ENCODE data around the gene CABP2. TPM values are rescaled to one million over a fixed set of nuclear protein-coding genes. Genes with fewer than 3 reads are reported as not detected.

Gene CABP2
- total and polyA plus RNA-seq, 5 donors from 2014 or later, result not detected

DNA sequence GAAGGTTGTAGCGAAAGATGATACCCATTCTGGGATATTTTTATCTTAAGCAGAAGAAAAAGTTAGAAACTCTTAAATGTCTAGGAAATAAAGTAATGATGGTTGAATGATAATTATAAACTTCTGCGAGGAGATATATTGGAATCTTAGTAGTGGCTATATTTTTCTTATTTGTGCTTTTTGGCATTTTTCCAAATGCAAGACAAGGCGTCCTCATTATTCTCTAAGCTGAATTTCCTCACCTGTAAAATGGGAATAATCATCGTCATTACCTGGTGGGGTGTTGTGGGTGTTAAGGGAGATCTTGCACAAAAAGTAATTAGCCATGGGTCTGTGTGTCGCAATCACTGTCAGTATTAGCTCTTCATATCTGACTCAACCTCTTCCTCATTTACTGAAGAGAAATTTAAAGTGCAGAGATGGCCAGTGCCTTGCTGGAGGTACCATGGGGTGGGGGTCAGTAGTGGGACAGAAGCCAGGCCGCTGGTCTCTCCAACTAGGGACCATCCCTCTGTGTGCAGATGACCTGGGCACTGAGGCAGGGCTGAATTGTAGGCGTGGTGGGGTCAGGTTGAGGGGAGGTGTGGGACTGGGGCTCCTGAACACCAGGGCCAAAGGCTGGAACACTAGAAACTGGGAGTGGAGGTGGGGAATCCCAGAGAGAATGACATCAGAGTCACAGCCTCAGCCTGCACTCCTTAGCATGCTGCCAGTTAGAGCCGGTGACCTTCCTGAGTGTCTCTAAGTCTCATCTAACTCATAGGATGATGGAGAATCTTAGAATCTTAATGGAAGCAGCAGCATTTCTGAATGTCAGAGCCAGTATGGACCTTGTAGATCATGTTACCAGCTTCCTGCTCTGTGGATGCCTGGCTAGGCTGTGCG lies 22.2 kb downstream of the CABP2 start:
- H3K4me3 Mint-ChIP-seq, result peak overlapping the region in 3 of 4 donors; percentile 17 to 62 (median 54)
- H3K27ac Mint-ChIP-seq, result peak overlapping the region in 1 of 3 donors; percentile 50
- H3K36me3 ChIP-seq (ENCODE audit: control insufficient read depth, insufficient read depth, low read length), result peaks cover 44% of the 10 kb centered on the region
- no peaks in the 10 kb centered on the region for H3K27me3 ChIP-seq (ENCODE audit: control insufficient read depth, insufficient read depth, low read length)
- peaks cover 10% of the 10 kb centered on the region for H3K36me3 Mint-ChIP-seq
- H3K9me3 ChIP-seq (ENCODE audit: control insufficient read depth in 2 of 2, low read length in 2 of 2), result no peaks in the 10 kb centered on the region
- H3K9me3 Mint-ChIP-seq, result no peaks in the 10 kb centered on the region
- DNase-seq, result no peak
- H3K4me1 Mint-ChIP-seq, result peaks cover 6 to 34% (median 21%) of the 10 kb centered on the region in 4 donors
- no peak overlapping the region for H3K4me3 ChIP-seq (ENCODE audit: low read depth, low read length)
- H3K27me3 Mint-ChIP-seq, result no peaks in the 10 kb centered on the region
- H3K4me1 ChIP-seq (ENCODE audit: control insufficient read depth, insufficient read depth, low read length, poor library complexity, severe bottlenecking), result peaks cover 25% of the 10 kb centered on the region
- no peak for ATAC-seq (ENCODE audit: low read depth in 2 of 2)
- H3K27ac ChIP-seq (ENCODE audit: insufficient read depth, low read length, poor library complexity, severe bottlenecking), result no peak overlapping the region

DNA sequence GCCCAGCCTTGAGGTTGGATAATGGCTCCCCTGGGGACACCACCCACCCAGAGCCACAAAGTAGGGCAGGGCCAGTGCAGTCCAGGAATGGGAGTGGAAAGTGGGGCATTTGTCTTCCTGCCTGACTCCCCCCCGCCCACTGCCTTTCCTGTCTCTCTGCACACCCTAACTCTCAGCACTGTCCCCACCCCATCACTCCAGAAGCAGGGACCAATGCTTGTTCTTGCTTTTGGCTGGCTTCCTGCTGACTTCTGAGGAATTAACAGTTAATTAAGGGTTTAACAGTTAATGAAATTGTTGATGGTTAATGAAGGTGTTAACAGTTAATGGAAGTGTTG lies 22.8 kb downstream of the CABP2 start:
- Histone ChIP-seq H3K27me3 (ENCODE audit: control insufficient read depth, insufficient read depth, low read length) (no peaks in the 10 kb centered on the region), H3K9me3 (ENCODE audit: control insufficient read depth in 2 of 2, low read length in 2 of 2) (no peaks in the 10 kb centered on the region), H3K36me3 (ENCODE audit: control insufficient read depth, insufficient read depth, low read length) (peaks cover 50% of the 10 kb centered on the region), H3K27ac (ENCODE audit: insufficient read depth, low read length, poor library complexity, severe bottlenecking) (no peak overlapping the region), H3K4me1 (ENCODE audit: control insufficient read depth, insufficient read depth, low read length, poor library complexity, severe bottlenecking) (peaks cover 19% of the 10 kb centered on the region), H3K4me3 (ENCODE audit: low read depth, low read length) (no peak overlapping the region)
- DNase-seq (no peak), ATAC-seq (ENCODE audit: low read depth in 2 of 2) (no peak)
- H3K4me3 Mint-ChIP-seq, result peak overlapping the region in 1 of 4 donors; percentile 62
- no peaks in the 10 kb centered on the region for H3K27me3 Mint-ChIP-seq
- H3K27ac Mint-ChIP-seq, result peak overlapping the region in 1 of 3 donors; percentile 41
- peaks cover 3 to 29% (median 17%) of the 10 kb centered on the region in 4 donors for H3K4me1 Mint-ChIP-seq
- H3K9me3 Mint-ChIP-seq, result no peaks in the 10 kb centered on the region
- peaks cover 10% of the 10 kb centered on the region for H3K36me3 Mint-ChIP-seq

DNA sequence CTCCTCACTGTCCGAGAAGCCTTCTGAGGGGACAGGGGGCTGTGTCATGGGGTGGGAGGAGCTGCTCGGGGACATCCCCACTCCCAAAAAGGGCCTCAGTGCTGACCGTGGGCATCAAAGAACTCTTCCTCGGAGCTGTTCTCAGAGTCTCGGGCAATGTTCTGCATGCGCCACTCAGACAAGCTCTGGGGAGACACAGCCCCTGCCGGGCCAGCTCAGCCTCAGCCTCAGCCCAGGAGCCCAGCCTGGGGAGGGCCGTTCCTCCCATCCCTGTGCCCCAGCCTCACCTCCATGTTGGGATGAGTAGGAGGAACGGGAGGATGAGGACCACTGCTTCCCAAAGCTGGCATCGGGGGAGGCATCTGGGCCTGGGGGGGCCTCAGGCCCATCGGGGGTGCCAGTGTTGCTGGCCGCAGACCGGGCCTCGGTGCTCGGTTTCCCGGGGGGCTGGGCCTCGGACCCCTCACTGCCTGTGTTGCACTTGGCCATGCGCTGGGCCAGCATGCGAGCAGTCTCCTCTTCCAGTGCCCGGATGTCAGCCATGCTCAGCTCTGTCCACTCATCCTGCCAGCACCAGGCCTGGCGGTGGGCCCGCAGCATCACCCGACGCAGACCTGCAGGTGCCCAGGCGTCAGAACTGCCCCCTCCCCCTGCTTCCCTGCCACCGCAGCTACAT lies 23.3 kb downstream of the CABP2 start:
- ATAC-seq (ENCODE audit: low read depth in 2 of 2) (no peak), DNase-seq (no peak)
- Histone ChIP-seq H3K4me1 (ENCODE audit: control insufficient read depth, insufficient read depth, low read length, poor library complexity, severe bottlenecking) (peaks cover 16% of the 10 kb centered on the region), H3K9me3 (ENCODE audit: control insufficient read depth in 2 of 2, low read length in 2 of 2) (no peaks in the 10 kb centered on the region), H3K27me3 (ENCODE audit: control insufficient read depth, insufficient read depth, low read length) (no peaks in the 10 kb centered on the region), H3K27ac (ENCODE audit: insufficient read depth, low read length, poor library complexity, severe bottlenecking) (no peak overlapping the region), H3K4me3 (ENCODE audit: low read depth, low read length) (no peak overlapping the region), H3K36me3 (ENCODE audit: control insufficient read depth, insufficient read depth, low read length) (peaks cover 54% of the 10 kb centered on the region)
- H3K4me1 Mint-ChIP-seq, result peaks cover 3 to 28% (median 16%) of the 10 kb centered on the region in 4 donors
- H3K36me3 Mint-ChIP-seq, result peaks cover 10% of the 10 kb centered on the region
- no peaks in the 10 kb centered on the region for H3K9me3 Mint-ChIP-seq
- no peaks in the 10 kb centered on the region for H3K27me3 Mint-ChIP-seq
- no peak overlapping the region for H3K4me3 Mint-ChIP-seq
- no peak overlapping the region for H3K27ac Mint-ChIP-seq

DNA sequence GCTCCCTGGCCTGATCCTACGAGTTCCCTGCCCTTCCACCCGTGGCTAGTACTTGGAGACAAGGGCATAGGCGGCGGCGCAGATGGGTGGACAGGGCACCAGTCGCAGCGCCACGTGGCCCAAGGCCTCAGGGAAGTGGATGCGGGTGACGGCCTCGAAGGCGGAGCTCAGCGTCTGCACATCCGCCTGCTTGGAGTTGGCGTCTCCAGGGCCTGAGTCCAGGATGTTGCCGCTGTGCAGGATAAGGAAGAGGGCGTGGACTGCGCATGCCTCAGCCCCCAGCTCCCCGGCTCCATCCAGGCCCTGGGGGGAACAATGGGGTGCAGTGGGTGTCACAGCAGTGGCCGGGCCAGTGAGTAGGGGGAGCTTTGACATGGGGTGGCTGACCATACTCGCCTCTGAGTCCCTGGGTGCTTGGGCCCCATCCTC lies 24.7 kb downstream of the CABP2 start:
- Histone ChIP-seq H3K4me1 (ENCODE audit: control insufficient read depth, insufficient read depth, low read length, poor library complexity, severe bottlenecking) (peaks cover 9% of the 10 kb centered on the region), H3K9me3 (ENCODE audit: control insufficient read depth in 2 of 2, low read length in 2 of 2) (no peaks in the 10 kb centered on the region), H3K36me3 (ENCODE audit: control insufficient read depth, insufficient read depth, low read length) (peaks cover 55% of the 10 kb centered on the region), H3K27me3 (ENCODE audit: control insufficient read depth, insufficient read depth, low read length) (no peaks in the 10 kb centered on the region), H3K4me3 (ENCODE audit: low read depth, low read length) (no peak overlapping the region), H3K27ac (ENCODE audit: insufficient read depth, low read length, poor library complexity, severe bottlenecking) (no peak overlapping the region)
- Mint-ChIP-seq H3K36me3 (peaks cover 10% of the 10 kb centered on the region), H3K27me3 (no peaks in the 10 kb centered on the region), H3K9me3 (no peaks in the 10 kb centered on the region), H3K4me1 (peaks cover 3 to 24% (median 16%) of the 10 kb centered on the region in 4 donors), H3K27ac (no peak overlapping the region), H3K4me3 (no peak overlapping the region)
- ATAC-seq (ENCODE audit: low read depth in 2 of 2) (no peak), DNase-seq (no peak)

DNA sequence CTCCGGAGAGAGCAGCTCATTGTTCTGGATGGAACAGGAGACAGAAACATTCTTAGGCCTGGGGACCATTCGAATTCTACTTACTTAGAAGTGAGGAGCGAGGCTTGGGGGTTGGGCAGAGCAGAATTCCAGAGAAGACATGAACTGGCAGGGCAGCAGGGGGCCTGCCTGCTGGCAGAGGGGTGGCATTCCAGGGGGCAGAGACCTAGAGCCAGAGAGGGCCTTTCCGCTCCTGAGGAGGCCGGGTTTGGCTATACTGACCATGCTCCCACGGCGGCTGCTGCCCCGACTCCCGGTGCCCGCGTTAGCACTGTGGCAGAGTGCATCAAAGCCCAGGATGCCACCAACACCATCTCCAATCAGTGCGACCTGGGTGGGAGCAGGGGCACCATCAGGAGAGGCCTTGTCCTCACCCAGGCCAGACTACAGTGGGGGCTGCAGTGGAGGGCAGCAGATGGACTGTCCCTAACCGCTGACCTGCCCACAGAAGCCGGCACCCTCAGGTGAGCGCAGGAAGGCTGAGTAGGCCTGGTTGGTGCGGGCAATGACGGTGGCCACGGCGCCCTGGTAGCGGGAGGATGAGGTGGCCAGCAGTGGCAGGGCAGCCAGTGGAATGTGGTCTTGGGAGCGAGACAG lies 25.5 kb downstream of the CABP2 start:
- Mint-ChIP-seq H3K27ac (no peak overlapping the region), H3K27me3 (no peaks in the 10 kb centered on the region), H3K4me3 (no peak overlapping the region), H3K4me1 (peaks cover 3 to 17% (median 10%) of the 10 kb centered on the region in 4 donors), H3K36me3 (peaks cover 10% of the 10 kb centered on the region), H3K9me3 (no peaks in the 10 kb centered on the region)
- Histone ChIP-seq H3K4me1 (ENCODE audit: control insufficient read depth, insufficient read depth, low read length, poor library complexity, severe bottlenecking) (peaks cover 2% of the 10 kb centered on the region), H3K27me3 (ENCODE audit: control insufficient read depth, insufficient read depth, low read length) (no peaks in the 10 kb centered on the region), H3K27ac (ENCODE audit: insufficient read depth, low read length, poor library complexity, severe bottlenecking) (no peak overlapping the region), H3K4me3 (ENCODE audit: low read depth, low read length) (no peak overlapping the region), H3K9me3 (ENCODE audit: control insufficient read depth in 2 of 2, low read length in 2 of 2) (no peaks in the 10 kb centered on the region), H3K36me3 (ENCODE audit: control insufficient read depth, insufficient read depth, low read length) (peaks cover 56% of the 10 kb centered on the region)
- DNase-seq (no peak), ATAC-seq (ENCODE audit: low read depth in 2 of 2) (no peak)

DNA sequence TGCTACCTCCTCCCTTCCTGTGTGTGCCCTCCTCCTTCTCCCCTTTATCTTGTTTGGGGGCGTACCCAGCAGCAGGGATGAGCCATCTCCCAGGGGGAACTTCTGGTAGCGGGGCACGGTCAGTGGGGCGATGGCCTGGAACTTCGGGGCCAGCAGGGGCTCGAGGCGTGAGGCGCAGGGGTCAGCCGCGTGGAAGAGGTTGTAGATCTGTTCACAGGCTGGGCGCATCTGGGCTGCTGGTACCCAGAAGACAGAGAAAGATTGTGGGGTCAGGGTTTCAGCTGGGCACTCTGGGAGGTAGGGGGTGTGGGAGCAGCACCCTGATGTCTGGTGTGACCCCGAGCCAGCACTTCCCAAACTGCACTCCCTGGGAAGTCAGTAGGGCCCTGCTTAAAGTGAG lies 27.1 kb downstream of the CABP2 start:
- Mint-ChIP-seq H3K36me3 (peaks cover 7% of the 10 kb centered on the region), H3K4me3 (no peak overlapping the region), H3K9me3 (no peaks in the 10 kb centered on the region), H3K27ac (no peak overlapping the region), H3K4me1 (peaks cover 3 to 11% (median 7%) of the 10 kb centered on the region in 4 donors), H3K27me3 (no peaks in the 10 kb centered on the region)
- H3K36me3 ChIP-seq (ENCODE audit: control insufficient read depth, insufficient read depth, low read length), result peaks cover 57% of the 10 kb centered on the region
- ATAC-seq (ENCODE audit: low read depth in 2 of 2) (no peak), DNase-seq (no peak)
- no peaks in the 10 kb centered on the region for H3K9me3 ChIP-seq (ENCODE audit: control insufficient read depth in 2 of 2, low read length in 2 of 2)
- no peaks in the 10 kb centered on the region for H3K27me3 ChIP-seq (ENCODE audit: control insufficient read depth, insufficient read depth, low read length)
- H3K27ac ChIP-seq (ENCODE audit: insufficient read depth, low read length, poor library complexity, severe bottlenecking), result no peak overlapping the region
- H3K4me3 ChIP-seq (ENCODE audit: low read depth, low read length), result no peak overlapping the region
- H3K4me1 ChIP-seq (ENCODE audit: control insufficient read depth, insufficient read depth, low read length, poor library complexity, severe bottlenecking), result no peaks in the 10 kb centered on the region

DNA sequence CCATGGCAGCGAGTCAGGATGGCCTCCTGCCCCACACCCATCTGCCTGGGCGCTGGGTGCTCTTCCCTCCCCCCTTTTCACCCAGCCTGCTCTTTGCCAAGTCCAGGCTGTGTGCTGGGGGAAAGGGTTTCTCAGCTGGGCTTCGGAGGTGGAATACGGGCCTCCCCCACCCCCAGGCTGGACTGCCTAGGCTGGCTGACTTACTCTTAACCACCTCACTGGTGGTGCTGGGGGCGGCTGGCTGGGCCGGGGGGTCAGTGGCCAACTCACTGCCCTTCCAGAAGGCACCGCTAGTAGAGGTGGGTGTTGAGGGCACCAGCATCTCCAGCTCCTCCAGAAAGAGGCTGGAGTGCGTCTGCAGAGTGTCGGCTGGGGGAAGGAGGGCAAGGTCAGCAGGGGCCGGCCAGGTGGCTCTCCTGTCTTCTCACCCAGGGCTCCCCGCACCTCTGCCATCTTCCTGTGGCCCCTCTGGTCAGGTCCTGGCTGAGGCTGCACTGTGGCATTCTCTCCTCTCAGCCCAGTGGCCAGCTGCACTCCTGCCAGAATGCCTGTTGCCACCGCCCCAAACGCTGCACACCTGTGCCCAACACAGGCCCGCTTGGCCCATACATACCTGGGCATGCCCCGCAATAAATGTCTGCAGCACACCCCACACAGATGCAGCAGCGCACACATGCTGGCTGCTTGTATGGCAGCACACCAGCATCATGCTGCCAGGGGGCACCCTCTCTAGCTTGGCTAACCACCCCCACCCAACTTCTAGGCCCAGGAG lies 27.8 kb downstream of the CABP2 start:
- no peak overlapping the region for H3K4me3 Mint-ChIP-seq
- DNase-seq (no peak), ATAC-seq (ENCODE audit: low read depth in 2 of 2) (no peak)
- H3K9me3 Mint-ChIP-seq, result no peaks in the 10 kb centered on the region
- peak overlapping the region in 1 of 3 donors; percentile 40 for H3K27ac Mint-ChIP-seq
- Histone ChIP-seq H3K9me3 (ENCODE audit: control insufficient read depth in 2 of 2, low read length in 2 of 2) (no peaks in the 10 kb centered on the region), H3K27me3 (ENCODE audit: control insufficient read depth, insufficient read depth, low read length) (no peaks in the 10 kb centered on the region), H3K4me1 (ENCODE audit: control insufficient read depth, insufficient read depth, low read length, poor library complexity, severe bottlenecking) (peaks cover under 1% of the 10 kb centered on the region), H3K36me3 (ENCODE audit: control insufficient read depth, insufficient read depth, low read length) (peaks cover 58% of the 10 kb centered on the region), H3K4me3 (ENCODE audit: low read depth, low read length) (no peak overlapping the region), H3K27ac (ENCODE audit: insufficient read depth, low read length, poor library complexity, severe bottlenecking) (no peak overlapping the region)
- H3K36me3 Mint-ChIP-seq, result peaks cover under 1% of the 10 kb centered on the region
- peaks cover 0 to 6% (median under 1%) of the 10 kb centered on the region in 4 donors for H3K4me1 Mint-ChIP-seq
- H3K27me3 Mint-ChIP-seq, result no peaks in the 10 kb centered on the region

Measured in CD4-positive, CD25-positive, alpha-beta regulatory T cell (primary cell).